Fibroblast of pulmonary artery (primary cell): Measurements from ENCODE around the gene VSTM5.
"Not testable (repeated sequence)": the region's sequence is repeated elsewhere in the genome, so short reads cannot be mapped to it uniquely, and the experiment has no call there.

ENCODE experiments used
- DNase-seq: peaks from one replicate; pipeline ENCODE4 v3.0.0-alpha.2; 2010; ENCODE audit warnings: low read depth
- H3K4me3 ChIP-seq: replicated peaks from 2 replicates; pipeline ENCODE4 v1.5.1; 2011; ENCODE audit warnings: low read depth, mild to moderate bottlenecking, control low read depth, low read length, moderate library complexity
- CTCF ChIP-seq: IDR thresholded peaks from 2 replicates; pipeline ENCODE4 v1.5.1; 2011; ENCODE audit warnings: mild to moderate bottlenecking, control low read depth, low read length, inconsistent platforms; ENCODE audit errors: missing control alignments

VSTM5 gene

GRCh38 chr11:93783362-93783761 lies 67.1 kb downstream of the VSTM5 start:
- TF ChIP-seq CTCF: no peak
- DNase-seq: no peak

GRCh38 chr11:93775289-93775688 lies 75.1 kb downstream of the VSTM5 start:
- TF ChIP-seq CTCF: peak; percentile 28
- DNase-seq: peak; percentile 9
- H3K4me3 ChIP-seq: no peak overlapping the region

More at GRCh38 chr11:93783362-93783761, 67.1 kb downstream of the VSTM5 start:
- peak overlapping the region; percentile 93 for H3K4me3 ChIP-seq

- peak; percentile 54 for DNase-seq
- not testable (repeated sequence) for H3K4me3 ChIP-seq
Measured at GRCh38 chr11:93774560-93774959, 75.9 kb downstream of the VSTM5 start.

GRCh38 chr11:93773601-93774200 lies 76.7 kb downstream of the VSTM5 start:
- no peak for DNase-seq
- TF ChIP-seq CTCF: no peak
- H3K4me3 ChIP-seq: no peak overlapping the region

GRCh38 chr11:93773045-93773477 lies 77.4 kb downstream of the VSTM5 start:
- TF ChIP-seq CTCF: no peak
- no peak for DNase-seq
- no peak overlapping the region for H3K4me3 ChIP-seq

- no peak overlapping the region for H3K4me3 ChIP-seq
- no peak for DNase-seq
- no peak for TF ChIP-seq CTCF
Measured at GRCh38 chr11:93772123-93772522, 78.3 kb downstream of the VSTM5 start.

GRCh38 chr11:93770160-93770559 lies 80.3 kb downstream of the VSTM5 start:
- DNase-seq: no peak
- no peak for TF ChIP-seq CTCF
- H3K4me3 ChIP-seq: no peak overlapping the region
